Measurements from ENCODE around the gene ARMH3. TPM values are rescaled to one million over a fixed set of nuclear protein-coding genes. Genes with fewer than 3 reads are reported as not detected.

The ARMH3 gene
- polyA plus RNA-seq, 4 donors = 14.1 to 21.7 (median 18.1) TPM

DNA sequence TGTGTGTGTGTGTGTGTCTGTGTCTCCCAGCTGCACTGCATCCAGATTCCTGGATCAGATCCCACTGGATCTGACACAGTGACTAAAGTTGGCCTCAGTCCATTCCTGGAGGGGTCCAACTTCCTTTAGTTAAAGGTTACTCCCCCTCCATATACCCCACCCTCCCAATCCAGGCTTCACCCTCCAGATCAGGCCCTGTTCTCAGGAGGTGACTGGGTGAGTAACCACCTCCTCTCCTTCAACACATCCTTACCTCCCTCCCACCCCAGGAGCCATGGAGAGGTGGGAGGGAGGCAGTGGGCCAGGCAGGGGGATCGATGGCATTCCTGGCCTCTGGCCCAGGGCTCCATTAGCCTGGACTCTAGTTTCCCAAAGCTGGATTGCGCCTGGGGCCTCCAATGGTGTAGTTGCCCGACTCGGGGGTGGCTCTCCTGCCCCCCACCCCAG, 223.6 kb downstream of the ARMH3 start:
- no peak overlapping the region for H3K27ac ChIP-seq (ENCODE audit: low read depth in 1 of 3, low read length in 2 of 3)
- FAIRE-seq = no peak

DNA sequence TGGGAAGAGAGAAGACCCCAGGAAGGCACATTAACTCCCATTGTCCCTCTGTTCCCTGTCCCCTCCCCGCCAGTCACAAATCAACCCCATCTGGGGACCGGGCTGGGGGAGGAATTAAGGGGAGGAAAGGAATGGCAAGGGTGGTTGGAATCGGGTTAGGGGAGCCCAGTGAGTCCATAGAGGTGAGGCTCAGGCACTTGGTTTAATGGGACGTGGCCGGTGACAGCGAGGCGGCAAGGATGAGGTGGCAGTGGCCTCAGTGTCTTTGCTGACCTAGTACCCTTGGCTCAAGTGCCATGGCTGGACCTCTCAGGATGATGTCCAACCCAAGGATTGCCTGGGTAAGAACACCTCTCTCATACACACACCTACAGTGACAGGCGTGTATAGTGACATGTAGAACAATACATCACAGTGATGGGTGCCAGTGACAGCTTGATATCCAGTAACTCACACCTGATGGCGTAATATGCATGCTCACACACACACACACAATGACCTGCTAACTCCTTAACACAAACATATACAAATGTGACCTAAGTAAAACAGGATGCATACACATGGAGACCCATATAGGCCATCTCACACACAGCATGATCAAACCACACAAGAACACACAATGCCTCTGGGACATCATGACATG, 224.7 kb downstream of the ARMH3 start:
- WGBS, 3 donors = 55 to 62% (median 61%) methylated on average over 9 of the region's 9 CpGs
- H3K36me3 ChIP-seq (ENCODE audit: control insufficient read depth in 3 of 3, insufficient read depth in 2 of 3, low read depth in 1 of 3, low read length in 3 of 3) = peaks cover 0 to 41% (median 3%) of the 10 kb centered on the region in 3 donors
- DNase-seq (peak in 1 of 2 donors; percentile 17), FAIRE-seq (no peak)
- peak overlapping the region in 2 of 3 donors; percentile 54 to 56 for H3K4me3 ChIP-seq (ENCODE audit: low read depth in 1 of 3, low read length in 3 of 3)
- H3K9me3 ChIP-seq (ENCODE audit: control insufficient read depth in 2 of 2, insufficient read depth in 1 of 2, low read depth in 1 of 2, low read length in 1 of 2) = no peaks in the 10 kb centered on the region
- no peaks in the 10 kb centered on the region for H3K27me3 ChIP-seq (ENCODE audit: control insufficient read depth in 3 of 3, insufficient read depth in 3 of 3, low read length in 3 of 3)
- H3K4me1 ChIP-seq (ENCODE audit: control insufficient read depth in 3 of 3, insufficient read depth in 2 of 3, low read depth in 1 of 3, low read length in 2 of 3) = peaks cover 5 to 49% (median 7%) of the 10 kb centered on the region in 3 donors
- H3K27ac ChIP-seq (ENCODE audit: low read depth in 1 of 3, low read length in 2 of 3) = peak overlapping the region; percentile 52 to 94 (median 67)

More for the DNA sequence above, 223.6 kb downstream of the ARMH3 start:
- peaks cover 5 to 58% (median 7%) of the 10 kb centered on the region in 3 donors for H3K4me1 ChIP-seq (ENCODE audit: control insufficient read depth in 3 of 3, insufficient read depth in 2 of 3, low read depth in 1 of 3, low read length in 2 of 3)
- no peaks in the 10 kb centered on the region for H3K9me3 ChIP-seq (ENCODE audit: control insufficient read depth in 2 of 2, insufficient read depth in 1 of 2, low read depth in 1 of 2, low read length in 1 of 2)
- DNase-seq = no peak
- peaks cover 0 to 30% (median under 1%) of the 10 kb centered on the region in 3 donors for H3K36me3 ChIP-seq (ENCODE audit: control insufficient read depth in 3 of 3, insufficient read depth in 2 of 3, low read depth in 1 of 3, low read length in 3 of 3)
- H3K4me3 ChIP-seq (ENCODE audit: low read depth in 1 of 3, low read length in 3 of 3) = no peak overlapping the region
- 61 to 81% (median 78%) methylated on average over 4 of the region's 4 CpGs for WGBS, 3 donors
- no peaks in the 10 kb centered on the region for H3K27me3 ChIP-seq (ENCODE audit: control insufficient read depth in 3 of 3, insufficient read depth in 3 of 3, low read length in 3 of 3)

DNA sequence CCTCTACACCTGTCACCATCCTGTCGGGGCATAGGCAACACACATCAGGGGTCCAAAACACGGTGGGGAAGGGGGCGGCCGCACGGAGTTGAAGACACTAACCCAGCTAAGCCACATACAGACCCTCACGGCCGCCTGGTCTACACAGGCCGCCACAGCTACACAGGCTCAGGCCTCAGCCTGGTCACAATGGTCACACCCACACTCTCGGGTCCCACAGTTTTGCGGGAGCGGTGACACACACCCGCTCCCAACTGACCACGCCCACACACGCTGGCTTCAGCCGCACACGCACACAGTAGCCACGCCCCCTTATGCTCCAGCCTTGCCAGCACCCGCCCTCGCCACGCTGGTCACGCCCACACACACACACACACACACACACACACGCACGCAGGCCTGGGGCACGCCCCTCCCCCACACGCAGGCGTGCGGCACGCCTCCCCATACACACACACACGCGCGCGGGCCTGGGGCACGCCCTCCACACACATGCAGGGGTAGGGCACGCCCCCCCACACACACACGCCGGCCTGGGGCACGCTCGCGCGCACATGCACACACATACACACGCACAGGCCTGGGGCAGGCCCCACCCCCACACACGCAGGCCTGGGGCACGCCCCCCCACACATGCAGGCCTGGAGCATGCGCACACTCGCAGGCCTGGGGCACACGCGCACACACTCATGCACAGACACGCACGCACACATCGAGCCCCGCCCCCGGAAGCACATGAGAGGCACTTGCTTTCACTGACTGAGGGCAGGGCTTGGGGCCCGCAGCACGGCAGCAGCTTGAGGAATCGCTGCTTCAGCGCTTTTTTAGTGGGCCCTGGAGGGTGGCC, 225.4 kb downstream of the ARMH3 start:
- Histone ChIP-seq H3K4me3 (ENCODE audit: low read depth in 1 of 3, low read length in 3 of 3) (peak overlapping the region in 2 of 3 donors; percentile 54 to 56), H3K27ac (ENCODE audit: low read depth in 1 of 3, low read length in 2 of 3) (peak overlapping the region; percentile 45 to 94 (median 67)), H3K4me1 (ENCODE audit: control insufficient read depth in 3 of 3, insufficient read depth in 2 of 3, low read depth in 1 of 3, low read length in 2 of 3) (peaks cover 5 to 42% (median 7%) of the 10 kb centered on the region in 3 donors), H3K36me3 (ENCODE audit: control insufficient read depth in 3 of 3, insufficient read depth in 2 of 3, low read depth in 1 of 3, low read length in 3 of 3) (peaks cover 0 to 48% (median 4%) of the 10 kb centered on the region in 3 donors), H3K27me3 (ENCODE audit: control insufficient read depth in 3 of 3, insufficient read depth in 3 of 3, low read length in 3 of 3) (no peaks in the 10 kb centered on the region), H3K9me3 (ENCODE audit: control insufficient read depth in 2 of 2, insufficient read depth in 1 of 2, low read depth in 1 of 2, low read length in 1 of 2) (no peaks in the 10 kb centered on the region)
- DNase-seq (peak; percentile 90 to 95), FAIRE-seq (no peak)
- 1 to 6% (median 6%) methylated on average over 43 to 56 of the region's 56 CpGs for WGBS, 3 donors

DNA sequence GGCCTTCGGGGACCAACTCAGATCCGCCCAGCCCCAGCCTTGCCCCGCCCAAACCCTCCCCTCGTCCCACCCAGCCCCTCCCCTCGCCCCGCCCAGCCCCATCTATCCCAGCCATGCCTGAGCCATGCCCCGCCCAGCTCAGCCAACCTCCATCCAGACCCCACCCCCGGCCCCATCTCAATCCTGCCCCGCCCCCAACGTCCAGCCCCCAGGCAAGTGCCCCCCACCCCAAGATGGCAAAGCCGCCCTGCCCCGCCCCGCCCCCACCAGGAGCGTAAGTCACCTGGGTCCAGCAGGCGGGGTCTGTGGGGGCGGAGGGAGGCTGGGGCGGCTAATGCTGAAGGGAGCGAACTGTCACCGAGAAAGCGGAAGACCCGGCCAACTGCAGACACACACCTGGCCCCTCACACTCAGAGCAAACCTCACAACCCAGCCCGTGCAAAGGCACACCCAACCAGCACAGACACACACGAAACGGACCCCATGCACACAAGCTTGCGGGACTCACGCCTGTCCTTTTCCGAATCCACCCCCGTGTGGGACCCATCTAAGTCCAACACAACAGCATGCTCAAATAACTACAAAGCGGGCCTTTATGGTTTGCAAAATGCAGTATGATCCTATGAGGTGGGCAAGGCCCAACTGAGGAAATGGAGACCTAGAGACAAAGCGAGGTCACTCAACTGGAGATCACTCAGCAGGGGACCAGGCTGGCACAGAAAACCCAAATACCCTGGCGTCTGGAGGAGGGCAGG, 226.2 kb downstream of the ARMH3 start:
- Histone ChIP-seq H3K27me3 (ENCODE audit: control insufficient read depth in 3 of 3, insufficient read depth in 3 of 3, low read length in 3 of 3) (no peaks in the 10 kb centered on the region), H3K9me3 (ENCODE audit: control insufficient read depth in 2 of 2, insufficient read depth in 1 of 2, low read depth in 1 of 2, low read length in 1 of 2) (no peaks in the 10 kb centered on the region), H3K4me1 (ENCODE audit: control insufficient read depth in 3 of 3, insufficient read depth in 2 of 3, low read depth in 1 of 3, low read length in 2 of 3) (peaks cover 5 to 34% (median 7%) of the 10 kb centered on the region in 3 donors), H3K36me3 (ENCODE audit: control insufficient read depth in 3 of 3, insufficient read depth in 2 of 3, low read depth in 1 of 3, low read length in 3 of 3) (peaks cover 0 to 50% (median 4%) of the 10 kb centered on the region in 3 donors), H3K27ac (ENCODE audit: low read depth in 1 of 3, low read length in 2 of 3) (peak overlapping the region; percentile 45 to 94 (median 67)), H3K4me3 (ENCODE audit: low read depth in 1 of 3, low read length in 3 of 3) (peak overlapping the region in 2 of 3 donors; percentile 54 to 56)
- FAIRE-seq (no peak), DNase-seq (peak in 1 of 2 donors; percentile 73)
- 13 to 41% (median 31%) methylated on average over 23 to 31 of the region's 31 CpGs for WGBS, 3 donors

DNA sequence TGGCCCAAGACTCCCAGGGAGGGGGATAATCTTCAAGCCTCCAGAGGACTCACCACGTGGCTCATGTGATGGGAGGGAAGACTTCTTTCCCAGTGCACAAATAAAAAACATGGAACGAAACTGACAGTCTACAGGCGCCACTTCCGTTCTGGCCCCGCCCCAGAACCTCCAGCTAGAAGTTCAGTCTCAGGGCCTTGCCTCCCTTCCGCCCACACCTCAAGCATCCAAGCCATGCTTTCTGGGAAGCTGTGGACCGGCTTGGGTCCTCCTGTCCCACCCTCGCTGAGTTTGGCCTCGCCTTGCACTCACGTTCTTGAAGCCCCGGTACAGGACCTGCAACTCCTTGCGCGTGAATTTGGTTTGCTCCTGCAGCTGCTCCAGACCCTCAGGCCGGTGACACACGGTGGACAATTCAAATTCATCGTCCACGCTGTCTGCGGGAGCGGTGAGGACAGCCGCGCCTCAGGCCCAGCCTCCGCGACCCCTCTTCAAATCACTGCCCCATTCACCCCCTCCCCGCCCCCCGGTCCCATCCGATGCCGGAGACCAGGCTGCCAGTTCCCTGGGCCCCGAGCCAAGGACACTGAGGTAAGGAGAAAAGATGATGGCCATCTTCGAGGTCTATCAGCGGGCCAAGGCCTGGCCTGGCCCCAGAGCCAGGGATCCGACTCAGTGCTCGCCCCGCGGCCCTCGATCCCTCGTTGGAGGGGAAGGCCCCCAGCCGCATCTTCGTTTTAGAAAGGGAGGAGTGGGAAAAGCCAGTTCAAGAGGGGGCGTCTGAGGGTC, 227.0 kb downstream of the ARMH3 start:
- no peaks in the 10 kb centered on the region for H3K9me3 ChIP-seq (ENCODE audit: control insufficient read depth in 2 of 2, insufficient read depth in 1 of 2, low read depth in 1 of 2, low read length in 1 of 2)
- peaks cover 5 to 27% (median 7%) of the 10 kb centered on the region in 3 donors for H3K4me1 ChIP-seq (ENCODE audit: control insufficient read depth in 3 of 3, insufficient read depth in 2 of 3, low read depth in 1 of 3, low read length in 2 of 3)
- WGBS, 3 donors = 59 to 80% (median 79%) methylated on average over 39 of the region's 39 CpGs
- no peak for FAIRE-seq
- DNase-seq = no peak
- no peaks in the 10 kb centered on the region for H3K27me3 ChIP-seq (ENCODE audit: control insufficient read depth in 3 of 3, insufficient read depth in 3 of 3, low read length in 3 of 3)
- peaks cover 0 to 49% (median 4%) of the 10 kb centered on the region in 3 donors for H3K36me3 ChIP-seq (ENCODE audit: control insufficient read depth in 3 of 3, insufficient read depth in 2 of 3, low read depth in 1 of 3, low read length in 3 of 3)
- peak overlapping the region in 1 of 3 donors; percentile 27 for H3K4me3 ChIP-seq (ENCODE audit: low read depth in 1 of 3, low read length in 3 of 3)
- H3K27ac ChIP-seq (ENCODE audit: low read depth in 1 of 3, low read length in 2 of 3) = peak overlapping the region in 1 of 3 donors; percentile 22

DNA sequence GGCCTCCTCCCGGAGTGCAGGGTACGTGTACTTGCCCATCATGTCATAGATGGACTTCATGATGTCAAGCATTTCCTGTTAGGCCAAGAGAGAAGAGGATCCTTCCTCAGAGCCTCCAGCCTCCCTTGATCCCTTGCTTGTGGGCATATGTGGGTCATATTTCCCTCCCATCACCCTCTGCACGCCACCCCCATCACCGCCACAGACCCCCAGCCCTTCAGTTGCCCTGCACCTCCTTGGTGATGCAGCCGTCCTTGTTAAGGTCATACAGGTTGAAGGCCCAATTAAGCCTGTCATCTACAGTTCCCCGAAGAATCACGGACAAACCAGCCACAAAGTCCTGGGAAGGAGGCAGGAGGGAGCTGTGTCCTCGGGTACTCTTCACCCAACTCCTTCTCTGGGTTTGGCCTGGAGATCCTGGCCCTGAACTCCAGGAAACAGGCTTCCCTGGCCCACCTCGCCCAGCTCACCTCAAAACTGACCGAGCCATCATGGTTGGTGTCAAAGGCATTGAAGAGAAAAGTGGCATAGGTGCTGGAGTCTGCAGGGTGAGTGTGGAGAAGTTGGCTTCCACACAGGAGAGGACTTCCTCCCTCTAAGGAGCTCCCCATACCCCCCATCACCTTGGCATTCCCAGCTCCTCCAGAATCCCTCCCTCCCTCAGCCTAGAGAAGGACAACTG, 227.9 kb downstream of the ARMH3 start:
- H3K27ac ChIP-seq (ENCODE audit: low read depth in 1 of 3, low read length in 2 of 3) = no peak overlapping the region
- no peak for FAIRE-seq
- no peak overlapping the region for H3K4me3 ChIP-seq (ENCODE audit: low read depth in 1 of 3, low read length in 3 of 3)
- peaks cover 0 to 49% (median 4%) of the 10 kb centered on the region in 3 donors for H3K36me3 ChIP-seq (ENCODE audit: control insufficient read depth in 3 of 3, insufficient read depth in 2 of 3, low read depth in 1 of 3, low read length in 3 of 3)
- H3K27me3 ChIP-seq (ENCODE audit: control insufficient read depth in 3 of 3, insufficient read depth in 3 of 3, low read length in 3 of 3) = no peaks in the 10 kb centered on the region
- DNase-seq = no peak
- 91 to 95% (median 92%) methylated on average over 10 of the region's 10 CpGs for WGBS, 3 donors
- no peaks in the 10 kb centered on the region for H3K9me3 ChIP-seq (ENCODE audit: control insufficient read depth in 2 of 2, insufficient read depth in 1 of 2, low read depth in 1 of 2, low read length in 1 of 2)
- peaks cover 5 to 27% (median 7%) of the 10 kb centered on the region in 3 donors for H3K4me1 ChIP-seq (ENCODE audit: control insufficient read depth in 3 of 3, insufficient read depth in 2 of 3, low read depth in 1 of 3, low read length in 2 of 3)

DNA sequence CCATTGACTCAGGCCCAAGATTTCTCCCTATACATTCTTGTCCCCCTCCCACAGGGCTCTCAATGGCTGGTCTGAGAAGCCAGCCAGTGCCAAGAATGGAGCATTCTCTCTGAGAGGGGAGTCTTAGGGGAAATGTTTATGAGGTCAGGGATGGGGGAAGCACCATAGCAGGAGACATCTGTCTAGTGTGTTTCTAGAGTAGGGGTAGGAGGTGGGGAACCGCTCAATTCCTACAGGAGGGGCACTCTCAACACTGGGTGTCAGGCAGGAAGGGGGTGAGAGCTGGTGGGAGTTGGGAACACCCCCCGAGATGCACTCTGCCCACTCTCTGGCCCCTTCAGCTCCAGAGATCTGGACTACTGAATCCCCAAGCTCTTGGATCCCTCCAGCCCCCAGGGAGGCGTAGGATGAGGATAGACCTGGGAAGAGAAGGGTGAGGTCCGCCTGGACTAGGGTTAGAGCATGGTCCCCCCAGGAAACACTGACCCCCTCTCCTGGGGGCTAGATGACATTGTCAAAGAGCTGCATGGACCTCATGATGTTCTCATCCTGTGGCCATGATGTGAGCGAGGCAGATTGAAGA, 229.0 kb downstream of the ARMH3 start:
- Histone ChIP-seq H3K9me3 (ENCODE audit: control insufficient read depth in 2 of 2, insufficient read depth in 1 of 2, low read depth in 1 of 2, low read length in 1 of 2) (no peaks in the 10 kb centered on the region), H3K4me3 (ENCODE audit: low read depth in 1 of 3, low read length in 3 of 3) (no peak overlapping the region), H3K36me3 (ENCODE audit: control insufficient read depth in 3 of 3, insufficient read depth in 2 of 3, low read depth in 1 of 3, low read length in 3 of 3) (peaks cover 0 to 51% (median 4%) of the 10 kb centered on the region in 3 donors), H3K27ac (ENCODE audit: low read depth in 1 of 3, low read length in 2 of 3) (no peak overlapping the region), H3K4me1 (ENCODE audit: control insufficient read depth in 3 of 3, insufficient read depth in 2 of 3, low read depth in 1 of 3, low read length in 2 of 3) (peaks cover 5 to 22% (median 7%) of the 10 kb centered on the region in 3 donors), H3K27me3 (ENCODE audit: control insufficient read depth in 3 of 3, insufficient read depth in 3 of 3, low read length in 3 of 3) (no peaks in the 10 kb centered on the region)
- FAIRE-seq (no peak), DNase-seq (no peak)
- 93 to 94% (median 93%) methylated on average over 5 of the region's 5 CpGs for WGBS, 3 donors
